HTR-8/SVneo (cell line): ENCODE measurements around the gene IL17RA.
"Not testable (repeated sequence)": the region's sequence is repeated elsewhere in the genome, so short reads cannot be mapped to it uniquely, and the experiment has no call there.

ENCODE experiments used
- DNase-seq: peaks from one replicate; pipeline ENCODE4 v3.0.0; 2011; ENCODE audit warnings: low spot score, mixed read lengths; ENCODE audit not compliant: insufficient read length
- FAIRE-seq: peaks from 2 replicates; lab custom pipeline; 2011; peaks lifted over from hg19 to GRCh38; lab: Jason Lieb, UNC

The IL17RA gene

GRCh38 chr22:17145021-17145680, 60.4 kb downstream of the IL17RA start:
- no peak for DNase-seq
- FAIRE-seq, result no peak

GRCh38 chr22:17147458-17147857, 62.7 kb downstream of the IL17RA start:
- DNase-seq, result not testable (repeated sequence)
- FAIRE-seq, result peak; percentile 86

- FAIRE-seq (no peak), DNase-seq (no peak)
Measured at GRCh38 chr22:17149076-17149815, 64.4 kb downstream of the IL17RA start.

- FAIRE-seq, result no peak
- no peak for DNase-seq
Measured at GRCh38 chr22:17152340-17152739, 67.5 kb downstream of the IL17RA start.

- FAIRE-seq (no peak), DNase-seq (no peak)
Measured at GRCh38 chr22:17152971-17153370, 68.2 kb downstream of the IL17RA start.

GRCh38 chr22:17155941-17156340, 71.1 kb downstream of the IL17RA start:
- FAIRE-seq, result no peak
- no peak for DNase-seq

- no peak for FAIRE-seq
- DNase-seq, result no peak
Measured at GRCh38 chr22:17157714-17158113, 72.9 kb downstream of the IL17RA start.

- no peak for FAIRE-seq
- no peak for DNase-seq
Measured at GRCh38 chr22:17158176-17158567, 73.4 kb downstream of the IL17RA start.

GRCh38 chr22:17158568-17159503, 74.0 kb downstream of the IL17RA start, which contains the start of gene HDHD5:
Gene HDHD5 (minus strand): TSS chr22:17159277. CDS start chr22:17159251, 26 bp downstream.
- FAIRE-seq (peak; percentile 63), DNase-seq (peak; percentile 87)

GRCh38 chr22:17159504-17159951, 74.7 kb downstream of the IL17RA start:
- DNase-seq (no peak), FAIRE-seq (no peak)

GRCh38 chr22:17161991-17162390, 77.2 kb downstream of the IL17RA start:
- no peak for DNase-seq
- FAIRE-seq, result no peak

- DNase-seq, result no peak
- FAIRE-seq, result no peak
Measured at GRCh38 chr22:17162731-17163130, 77.9 kb downstream of the IL17RA start.

GRCh38 chr22:17164392-17165024, 79.7 kb downstream of the IL17RA start:
- no peak for DNase-seq
- no peak for FAIRE-seq
